Measurements from ENCODE around the gene OGDHL.
A peak's percentile ranks its signal among the peaks of the same experiment; 100 is the strongest.
"Not testable (repeated sequence)": the region's sequence is repeated elsewhere in the genome, so short reads cannot be mapped to it uniquely, and the experiment has no call there.

Gene OGDHL

GRCh38 chr10:49761789-49762565, at the start of gene OGDHL:
OGDHL (minus strand) TSS chr10:49762323; CDS start chr10:49758592, 3,731 bp downstream.
- no peak for DNase-seq (ENCODE audit: low spot score)

- DNase-seq (ENCODE audit: low spot score), result no peak
Measured at GRCh38 chr10:49803988-49804387, 41.9 kb upstream of the OGDHL start.

- no peak for DNase-seq (ENCODE audit: low spot score)
Measured at GRCh38 chr10:49798275-49798674, 36.2 kb upstream of the OGDHL start.

- DNase-seq (ENCODE audit: low spot score), result no peak
Measured at GRCh38 chr10:49791100-49791499, 29.0 kb upstream of the OGDHL start.

GRCh38 chr10:49784681-49785080, 22.6 kb upstream of the OGDHL start:
- no peak for DNase-seq (ENCODE audit: low spot score)

GRCh38 chr10:49783645-49784044, 21.5 kb upstream of the OGDHL start:
- no peak for DNase-seq (ENCODE audit: low spot score)

- peak; percentile 28 for DNase-seq (ENCODE audit: low spot score)
Measured at GRCh38 chr10:49781247-49781646, 19.1 kb upstream of the OGDHL start.

- DNase-seq (ENCODE audit: low spot score), result no peak
Measured at GRCh38 chr10:49778197-49778596, 16.1 kb upstream of the OGDHL start.

GRCh38 chr10:49776851-49777250, 14.7 kb upstream of the OGDHL start:
- no peak for DNase-seq (ENCODE audit: low spot score)

GRCh38 chr10:49775014-49775413, 12.9 kb upstream of the OGDHL start:
- DNase-seq (ENCODE audit: low spot score), result no peak

- DNase-seq (ENCODE audit: low spot score), result not testable (repeated sequence)
Measured at GRCh38 chr10:49772944-49773343, 10.8 kb upstream of the OGDHL start.

GRCh38 chr10:49771046-49771445, 8.9 kb upstream of the OGDHL start:
- DNase-seq (ENCODE audit: low spot score), result not testable (repeated sequence)

- no peak for DNase-seq (ENCODE audit: low spot score)
Measured at GRCh38 chr10:49769692-49770091, 7.6 kb upstream of the OGDHL start.

- DNase-seq (ENCODE audit: low spot score), result no peak
Measured at GRCh38 chr10:49768731-49769130, 6.6 kb upstream of the OGDHL start.

- DNase-seq (ENCODE audit: low spot score), result no peak
Measured at GRCh38 chr10:49768329-49768728, 6.2 kb upstream of the OGDHL start.

GRCh38 chr10:49767752-49768151, 5.6 kb upstream of the OGDHL start:
- DNase-seq (ENCODE audit: low spot score), result no peak

GRCh38 chr10:49766484-49766883, 4.4 kb upstream of the OGDHL start:
- DNase-seq (ENCODE audit: low spot score), result no peak

GRCh38 chr10:49762566-49762877, 399 bp upstream of the OGDHL start:
- no peak for DNase-seq (ENCODE audit: low spot score)

GRCh38 chr10:49761201-49761788, 828 bp downstream of the OGDHL start:
- no peak for DNase-seq (ENCODE audit: low spot score)

- no peak for DNase-seq (ENCODE audit: low spot score)
Measured at GRCh38 chr10:49760789-49761188, 1.3 kb downstream of the OGDHL start.

- DNase-seq (ENCODE audit: low spot score), result no peak
Measured at GRCh38 chr10:49759787-49760551, 2.2 kb downstream of the OGDHL start.

- no peak for DNase-seq (ENCODE audit: low spot score)
Measured at GRCh38 chr10:49758249-49758930, 3.7 kb downstream of the OGDHL start.

GRCh38 chr10:49756641-49757040, 5.5 kb downstream of the OGDHL start:
- no peak for DNase-seq (ENCODE audit: low spot score)
